Uterus (tissue), 4 donors: ENCODE data around the gene RIC1. TPM values are rescaled to one million over a fixed set of nuclear protein-coding genes. Genes with fewer than 3 reads are reported as not detected.

ENCODE experiments used
- DNase-seq, 2 donors: peaks; one replicate each; pipeline ENCODE4 v3.0.0-alpha.2; 2019 to 2020
- H3K27ac ChIP-seq, 2 donors: fragments of 200-600 bp; sonication (generic); 1 replicate in 1 of 2; 2 replicates in 1 of 2; pipeline ENCODE4 v1.5.1; 2016 to 2018
- H3K27me3 ChIP-seq, 2 donors: fragments of 200-600 bp; sonication (generic); one replicate each; pipeline ENCODE4 v1.5.1; 2018 to 2019; ENCODE audit warnings: control low read depth in 1 of 2
- H3K36me3 ChIP-seq, 2 donors: fragments of 200-600 bp; sonication (generic); one replicate each; pipeline ENCODE4 v1.5.1; 2019; ENCODE audit warnings: control low read depth in 1 of 2
- H3K4me1 ChIP-seq, 2 donors: fragments of 200-600 bp; sonication (generic); one replicate each; pipeline ENCODE4 v1.5.1; 2018 to 2019; ENCODE audit warnings: control low read depth in 1 of 2
- H3K4me3 ChIP-seq, 2 donors: fragments of 200-600 bp; sonication (generic); 1 replicate in 1 of 2; 2 replicates in 1 of 2; pipeline ENCODE4 v1.5.1; 2018 to 2019; ENCODE audit warnings: mild to moderate bottlenecking in 1 of 2
- H3K9me3 ChIP-seq, 2 donors: fragments of 200-600 bp; sonication (generic); one replicate each; pipeline ENCODE4 v1.5.1; 2019; ENCODE audit warnings: control low read depth in 1 of 2
- POLR2A ChIP-seq, 2 donors: fragments of 450-650 bp; IDR thresholded peaks; one replicate each; pipeline ENCODE4 v1.6.1; 2016; ENCODE audit warnings: antibody characterized with exemption in 2 of 2, mild to moderate bottlenecking in 1 of 2, moderate library complexity in 1 of 2
- intact Hi-C: fragments of 100-400 bp; cut with DNase I; formaldehyde crosslinking; loops from one replicate; pipeline ENCODE4 v1.15.1; 2023; ENCODE audit warnings: low total_unique reads
- total RNA-seq, 4 donors: library from RNA; depleted of rRNA in 3 of 4; stranded (reverse); fragments of >200 nt in 3 of 4; gene quantifications; one replicate each; pipeline versions ENCODE4 v1.1.0 to v1.2.4, GENCODE V29; 2014 to 2023
- TF ChIP-seq, protein P1 (sequence below), 4 experiments: fragments of 200-600 bp in 2 of 4; fragments of 450-650 bp in 2 of 4; sonication (generic) in 2 of 4; IDR thresholded peaks; one replicate each; pipeline ENCODE4 v1.5.1; 2016 to 2019; ENCODE audit warnings: antibody characterized with exemption in 4 of 4, mild to moderate bottlenecking in 2 of 4, moderate library complexity in 1 of 4
- donor health status: DM: yes; HTN: yes; CAD: no.

RIC1 gene
- total RNA-seq, 4 donors from 2014 or later: 24.1 to 106 (median 52.5) TPM

- intact Hi-C loops: no loop called here
- Histone ChIP-seq H3K4me1 (no peaks in the 10 kb centered on the region), H3K36me3 (no peaks in the 10 kb centered on the region), H3K27ac (peak overlapping the region; percentile 44 to 72), H3K4me3 (peak overlapping the region; percentile 7 to 37), H3K9me3 (no peaks in the 10 kb centered on the region), H3K27me3 (no peaks in the 10 kb centered on the region)
- no peak for DNase-seq
- TF ChIP-seq, protein P1, sequence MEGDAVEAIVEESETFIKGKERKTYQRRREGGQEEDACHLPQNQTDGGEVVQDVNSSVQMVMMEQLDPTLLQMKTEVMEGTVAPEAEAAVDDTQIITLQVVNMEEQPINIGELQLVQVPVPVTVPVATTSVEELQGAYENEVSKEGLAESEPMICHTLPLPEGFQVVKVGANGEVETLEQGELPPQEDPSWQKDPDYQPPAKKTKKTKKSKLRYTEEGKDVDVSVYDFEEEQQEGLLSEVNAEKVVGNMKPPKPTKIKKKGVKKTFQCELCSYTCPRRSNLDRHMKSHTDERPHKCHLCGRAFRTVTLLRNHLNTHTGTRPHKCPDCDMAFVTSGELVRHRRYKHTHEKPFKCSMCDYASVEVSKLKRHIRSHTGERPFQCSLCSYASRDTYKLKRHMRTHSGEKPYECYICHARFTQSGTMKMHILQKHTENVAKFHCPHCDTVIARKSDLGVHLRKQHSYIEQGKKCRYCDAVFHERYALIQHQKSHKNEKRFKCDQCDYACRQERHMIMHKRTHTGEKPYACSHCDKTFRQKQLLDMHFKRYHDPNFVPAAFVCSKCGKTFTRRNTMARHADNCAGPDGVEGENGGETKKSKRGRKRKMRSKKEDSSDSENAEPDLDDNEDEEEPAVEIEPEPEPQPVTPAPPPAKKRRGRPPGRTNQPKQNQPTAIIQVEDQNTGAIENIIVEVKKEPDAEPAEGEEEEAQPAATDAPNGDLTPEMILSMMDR (IDR thresholded peaks at IDR 0.05): no peak
- TF ChIP-seq POLR2A (IDR thresholded peaks at IDR 0.05): no peak
Observed at GRCh38 chr9:5608298-5609225, 20.3 kb upstream of the RIC1 start.

- intact Hi-C loops: no loop called here
- Histone ChIP-seq H3K4me3 (peak overlapping the region; percentile 7 to 37), H3K9me3 (no peaks in the 10 kb centered on the region), H3K27me3 (no peaks in the 10 kb centered on the region), H3K4me1 (no peaks in the 10 kb centered on the region), H3K27ac (peak overlapping the region; percentile 44 to 72), H3K36me3 (no peaks in the 10 kb centered on the region)
- no peak for DNase-seq
- TF ChIP-seq POLR2A (IDR thresholded peaks at IDR 0.05): no peak
- TF ChIP-seq, protein P1 (IDR thresholded peaks at IDR 0.05): no peak
Observed at GRCh38 chr9:5609226-5609596, 19.7 kb upstream of the RIC1 start.

- Histone ChIP-seq H3K27ac (no peak overlapping the region), H3K4me1 (no peaks in the 10 kb centered on the region), H3K27me3 (no peaks in the 10 kb centered on the region), H3K9me3 (no peaks in the 10 kb centered on the region), H3K4me3 (no peak overlapping the region), H3K36me3 (no peaks in the 10 kb centered on the region)
- no peak for DNase-seq
- TF ChIP-seq, protein P1 (IDR thresholded peaks at IDR 0.05): no peak
- TF ChIP-seq POLR2A (IDR thresholded peaks at IDR 0.05): no peak
- intact Hi-C loops: no loop called here
Observed at GRCh38 chr9:5610491-5610890, 18.4 kb upstream of the RIC1 start.

GRCh38 chr9:5611321-5612184 is 17.4 kb upstream of the RIC1 start:
- Histone ChIP-seq H3K27me3 (no peaks in the 10 kb centered on the region), H3K4me1 (no peaks in the 10 kb centered on the region), H3K27ac (no peak overlapping the region), H3K9me3 (no peaks in the 10 kb centered on the region), H3K36me3 (no peaks in the 10 kb centered on the region), H3K4me3 (no peak overlapping the region)
- intact Hi-C loops: no loop called here
- TF ChIP-seq POLR2A (IDR thresholded peaks at IDR 0.05): no peak
- TF ChIP-seq, protein P1 (IDR thresholded peaks at IDR 0.05): no peak
- DNase-seq: no peak

- Histone ChIP-seq H3K9me3 (no peaks in the 10 kb centered on the region), H3K4me3 (no peak overlapping the region), H3K27me3 (no peaks in the 10 kb centered on the region), H3K36me3 (no peaks in the 10 kb centered on the region), H3K4me1 (no peaks in the 10 kb centered on the region), H3K27ac (no peak overlapping the region)
- DNase-seq: no peak
- no peak for TF ChIP-seq POLR2A (IDR thresholded peaks at IDR 0.05)
- TF ChIP-seq, protein P1 (IDR thresholded peaks at IDR 0.05): no peak
- intact Hi-C loops: no loop called here
Observed at GRCh38 chr9:5612185-5612530, 16.7 kb upstream of the RIC1 start.
